Vagina (tissue), 2 donors: ENCODE measurements around the gene KIAA0513. TPM values are rescaled to one million over a fixed set of nuclear protein-coding genes. Genes with fewer than 3 reads are reported as not detected.

Experiments
- DNase-seq, 2 donors: peaks; one replicate each; pipeline ENCODE4 v3.0.0-alpha.2; 2017; ENCODE audit errors: extremely low spot score in 2 of 2
- H3K27ac ChIP-seq: fragments of 200-600 bp; sonication (generic); one replicate; pipeline ENCODE4 v1.5.1; 2019
- H3K27me3 ChIP-seq: fragments of 200-600 bp; sonication (generic); one replicate; pipeline ENCODE4 v1.5.1; 2019
- H3K36me3 ChIP-seq, 2 donors: fragments of 200-600 bp; sonication (generic); one replicate each; pipeline ENCODE4 v1.5.1; 2017 to 2019
- H3K4me1 ChIP-seq: fragments of 200-600 bp; sonication (generic); one replicate; pipeline ENCODE4 v1.5.1; 2019
- H3K4me3 ChIP-seq, 2 donors: fragments of 200-600 bp; sonication (generic); 1 replicate in 1 of 2; 2 replicates in 1 of 2; pipeline ENCODE4 v1.5.1; 2016 to 2019
- H3K9me3 ChIP-seq: fragments of 200-600 bp; sonication (generic); one replicate; pipeline ENCODE4 v1.5.1; 2019
- POLR2A ChIP-seq, 2 donors: fragments of 450-650 bp; IDR thresholded peaks; one replicate each; pipeline ENCODE4 v1.6.1; 2017; ENCODE audit warnings: antibody characterized with exemption in 2 of 2, mild to moderate bottlenecking in 2 of 2, moderate library complexity in 2 of 2
- POLR2AphosphoS5 ChIP-seq, 2 donors: sonication (generic); formaldehyde crosslinking; IDR thresholded peaks; one replicate each; pipeline ENCODE4 v1.9.0; 2017; ENCODE audit warnings: antibody characterized with exemption in 2 of 2, mild to moderate bottlenecking in 2 of 2, low read depth in 1 of 2; ENCODE audit not compliant: insufficient read depth in 1 of 2
- intact Hi-C: fragments of 100-400 bp; cut with DNase I; formaldehyde crosslinking; loops from one replicate; pipeline ENCODE4 v1.15.1; 2023
- total RNA-seq: library from RNA; depleted of rRNA; stranded (reverse); fragments of >200 nt; gene quantifications from one replicate; pipeline ENCODE4 v1.2.3, GENCODE V29; 2016
- TF ChIP-seq, protein P1 (sequence below), 3 experiments: fragments of 450-650 bp in 2 of 3; fragments of 200-600 bp in 1 of 3; sonication (generic) in 1 of 3; IDR thresholded peaks; one replicate each; pipeline ENCODE4 v1.5.1; 2017 to 2019; ENCODE audit warnings: antibody characterized with exemption in 3 of 3, mild to moderate bottlenecking in 2 of 3, moderate library complexity in 2 of 3

KIAA0513 gene
- total RNA-seq, 1 donor from 2014 or later = 26.8 TPM

- Histone ChIP-seq H3K27me3 (no peaks in the 10 kb centered on the region), H3K4me1 (peaks cover 9% of the 10 kb centered on the region), H3K4me3 (no peak overlapping the region), H3K9me3 (no peaks in the 10 kb centered on the region), H3K27ac (no peak overlapping the region), H3K36me3 (no peaks in the 10 kb centered on the region)
- intact Hi-C loops = no loop called here
- no peak for TF ChIP-seq POLR2AphosphoS5 (IDR thresholded peaks at IDR 0.05; ENCODE audit: insufficient read depth in 1 of 2, low read depth in 1 of 2)
- no peak for TF ChIP-seq POLR2A (IDR thresholded peaks at IDR 0.05)
- TF ChIP-seq, protein P1, sequence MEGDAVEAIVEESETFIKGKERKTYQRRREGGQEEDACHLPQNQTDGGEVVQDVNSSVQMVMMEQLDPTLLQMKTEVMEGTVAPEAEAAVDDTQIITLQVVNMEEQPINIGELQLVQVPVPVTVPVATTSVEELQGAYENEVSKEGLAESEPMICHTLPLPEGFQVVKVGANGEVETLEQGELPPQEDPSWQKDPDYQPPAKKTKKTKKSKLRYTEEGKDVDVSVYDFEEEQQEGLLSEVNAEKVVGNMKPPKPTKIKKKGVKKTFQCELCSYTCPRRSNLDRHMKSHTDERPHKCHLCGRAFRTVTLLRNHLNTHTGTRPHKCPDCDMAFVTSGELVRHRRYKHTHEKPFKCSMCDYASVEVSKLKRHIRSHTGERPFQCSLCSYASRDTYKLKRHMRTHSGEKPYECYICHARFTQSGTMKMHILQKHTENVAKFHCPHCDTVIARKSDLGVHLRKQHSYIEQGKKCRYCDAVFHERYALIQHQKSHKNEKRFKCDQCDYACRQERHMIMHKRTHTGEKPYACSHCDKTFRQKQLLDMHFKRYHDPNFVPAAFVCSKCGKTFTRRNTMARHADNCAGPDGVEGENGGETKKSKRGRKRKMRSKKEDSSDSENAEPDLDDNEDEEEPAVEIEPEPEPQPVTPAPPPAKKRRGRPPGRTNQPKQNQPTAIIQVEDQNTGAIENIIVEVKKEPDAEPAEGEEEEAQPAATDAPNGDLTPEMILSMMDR (IDR thresholded peaks at IDR 0.05) = no peak
- no peak for DNase-seq
Measured at GRCh38 chr16:85018529-85019236, 8.9 kb upstream of the KIAA0513 start.

- Histone ChIP-seq H3K27ac (no peak overlapping the region), H3K4me3 (no peak overlapping the region), H3K36me3 (no peaks in the 10 kb centered on the region), H3K9me3 (no peaks in the 10 kb centered on the region), H3K4me1 (peaks cover 9% of the 10 kb centered on the region), H3K27me3 (no peaks in the 10 kb centered on the region)
- TF ChIP-seq, protein P1 (IDR thresholded peaks at IDR 0.05) = no peak
- TF ChIP-seq POLR2AphosphoS5 (IDR thresholded peaks at IDR 0.05; ENCODE audit: insufficient read depth in 1 of 2, low read depth in 1 of 2) (no peak), POLR2A (IDR thresholded peaks at IDR 0.05) (no peak)
- DNase-seq = no peak
- intact Hi-C loops = loop anchor here (10.0 kb wide), 1 partner anchor 1505 kb away; no protein-coding TSS in a partner anchor
Measured at GRCh38 chr16:85019659-85020245, 7.8 kb upstream of the KIAA0513 start.

DNA sequence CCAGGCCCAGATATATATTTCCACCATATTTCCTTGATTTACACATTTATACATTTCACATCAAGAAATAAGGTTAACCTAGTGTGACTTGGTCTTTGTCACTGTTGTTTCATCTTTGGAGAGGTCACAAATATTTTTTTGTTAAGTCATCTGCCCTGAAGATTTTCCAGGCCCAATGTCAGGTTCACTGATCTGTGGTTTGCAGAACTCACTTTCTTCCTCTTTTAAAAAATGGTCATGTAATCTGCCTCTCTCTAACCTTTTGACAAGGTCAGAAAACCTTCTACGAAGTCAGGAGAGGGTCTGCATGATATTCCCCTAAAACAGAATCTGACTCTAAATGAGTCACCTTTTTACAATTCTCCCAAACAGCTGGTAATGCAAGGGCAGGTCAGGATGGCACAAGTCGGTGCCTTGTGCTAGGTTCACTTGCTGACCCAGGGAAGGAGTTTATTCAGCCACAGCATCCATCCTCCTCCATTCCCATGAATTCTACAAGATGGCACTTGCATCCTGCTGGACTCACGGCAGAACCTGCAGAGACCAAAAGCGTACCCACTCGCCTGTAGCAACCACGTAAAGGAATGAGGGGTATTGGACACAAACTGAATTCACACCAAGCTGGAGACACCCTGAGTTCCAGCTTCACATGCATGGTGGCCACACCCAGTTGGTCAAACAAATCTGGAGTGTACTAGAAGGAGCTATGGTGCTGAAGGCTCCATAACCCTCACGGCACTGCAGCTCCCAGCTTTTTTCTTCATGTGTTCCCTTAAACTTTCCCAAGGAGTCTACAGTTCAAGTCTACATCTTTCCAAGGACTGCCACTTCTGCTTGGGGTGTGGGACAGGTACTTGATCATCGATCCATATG lies 1.6 kb upstream of the KIAA0513 start:
- Histone ChIP-seq H3K4me1 (peaks cover 30% of the 10 kb centered on the region), H3K27me3 (no peaks in the 10 kb centered on the region), H3K4me3 (no peak overlapping the region), H3K36me3 (no peaks in the 10 kb centered on the region), H3K27ac (peak overlapping the region; percentile 90), H3K9me3 (no peaks in the 10 kb centered on the region)
- intact Hi-C loops = loop anchor here (10.0 kb wide), 1 partner anchor 1511 kb away; no protein-coding TSS in a partner anchor
- no peak for DNase-seq
- TF ChIP-seq POLR2A (IDR thresholded peaks at IDR 0.05) (no peak), POLR2AphosphoS5 (IDR thresholded peaks at IDR 0.05; ENCODE audit: insufficient read depth in 1 of 2, low read depth in 1 of 2) (no peak)
- TF ChIP-seq, protein P1 (IDR thresholded peaks at IDR 0.05) = no peak

GRCh38 chr16:85026703-85027102 lies 892 bp upstream of the KIAA0513 start:
- H3K9me3 ChIP-seq = no peaks in the 10 kb centered on the region
- TF ChIP-seq POLR2A (IDR thresholded peaks at IDR 0.05) (no peak), POLR2AphosphoS5 (IDR thresholded peaks at IDR 0.05; ENCODE audit: insufficient read depth in 1 of 2, low read depth in 1 of 2) (no peak)
- TF ChIP-seq, protein P1 (IDR thresholded peaks at IDR 0.05) = no peak
- no peaks in the 10 kb centered on the region for H3K36me3 ChIP-seq
- H3K27me3 ChIP-seq = no peaks in the 10 kb centered on the region
- peaks cover 34% of the 10 kb centered on the region for H3K4me1 ChIP-seq
- H3K27ac ChIP-seq = peak overlapping the region; percentile 90
- intact Hi-C loops = loop anchor here (10.0 kb wide), 1 partner anchor 1512 kb away; no protein-coding TSS in a partner anchor
- H3K4me3 ChIP-seq = peak overlapping the region; percentile 62 to 76
- DNase-seq = no peak
